GM19468 (cell line): ENCODE results near the gene SLC9A9.

ENCODE experiments used
- ATAC-seq: cut with Tn5 transposase; IDR thresholded peaks from one replicate; pipeline ENCODE4 v1.9.1; 2021; ENCODE audit warnings: mild to moderate bottlenecking, moderate library complexity, moderate number of reproducible peaks; ENCODE audit not compliant: unreplicated experiment; ENCODE audit errors: extremely low read depth

Gene SLC9A9

GRCh38 chr3:143396790-143397189, 451.5 kb downstream of the SLC9A9 start:
- no peak for ATAC-seq

GRCh38 chr3:143389388-143389787, 458.9 kb downstream of the SLC9A9 start:
- ATAC-seq: no peak

GRCh38 chr3:143387425-143387824, 460.8 kb downstream of the SLC9A9 start:
- no peak for ATAC-seq

- no peak for ATAC-seq
These were observed 464.2 kb downstream of the SLC9A9 start for GRCh38 chr3:143384076-143384475.

- no peak for ATAC-seq
These were observed 464.8 kb downstream of the SLC9A9 start for GRCh38 chr3:143383421-143383820.

- no peak for ATAC-seq
These were observed 465.5 kb downstream of the SLC9A9 start for GRCh38 chr3:143382816-143383215.

GRCh38 chr3:143380449-143380848, 467.8 kb downstream of the SLC9A9 start:
- ATAC-seq: no peak

- ATAC-seq: no peak
These were observed 472.6 kb downstream of the SLC9A9 start for GRCh38 chr3:143375698-143376097.

GRCh38 chr3:143367171-143367570, 481.1 kb downstream of the SLC9A9 start:
- ATAC-seq: no peak

- no peak for ATAC-seq
These were observed 481.6 kb downstream of the SLC9A9 start for GRCh38 chr3:143366672-143367071.

- no peak for ATAC-seq
These were observed 484.3 kb downstream of the SLC9A9 start for GRCh38 chr3:143363949-143364348.

- no peak for ATAC-seq
These were observed 485.0 kb downstream of the SLC9A9 start for GRCh38 chr3:143363276-143363675.

GRCh38 chr3:143362115-143362991, 485.9 kb downstream of the SLC9A9 start:
- ATAC-seq: no peak

- no peak for ATAC-seq
These were observed 486.7 kb downstream of the SLC9A9 start for GRCh38 chr3:143361589-143361988.

GRCh38 chr3:143360244-143360643, 488.0 kb downstream of the SLC9A9 start:
- ATAC-seq: no peak

GRCh38 chr3:143358793-143359491, 489.3 kb downstream of the SLC9A9 start:
- no peak for ATAC-seq

- no peak for ATAC-seq
These were observed 490.0 kb downstream of the SLC9A9 start for GRCh38 chr3:143358155-143358792.

- ATAC-seq: no peak
These were observed 490.6 kb downstream of the SLC9A9 start for GRCh38 chr3:143357700-143358099.

GRCh38 chr3:143356839-143357238, 491.4 kb downstream of the SLC9A9 start:
- ATAC-seq: no peak

GRCh38 chr3:143354342-143354741, 493.9 kb downstream of the SLC9A9 start:
- ATAC-seq: no peak
